ENCODE data around the gene MRPS22.
"Not testable (repeated sequence)": the region's sequence is repeated elsewhere in the genome, so short reads cannot be mapped to it uniquely, and the experiment has no call there.

Gene MRPS22

DNA sequence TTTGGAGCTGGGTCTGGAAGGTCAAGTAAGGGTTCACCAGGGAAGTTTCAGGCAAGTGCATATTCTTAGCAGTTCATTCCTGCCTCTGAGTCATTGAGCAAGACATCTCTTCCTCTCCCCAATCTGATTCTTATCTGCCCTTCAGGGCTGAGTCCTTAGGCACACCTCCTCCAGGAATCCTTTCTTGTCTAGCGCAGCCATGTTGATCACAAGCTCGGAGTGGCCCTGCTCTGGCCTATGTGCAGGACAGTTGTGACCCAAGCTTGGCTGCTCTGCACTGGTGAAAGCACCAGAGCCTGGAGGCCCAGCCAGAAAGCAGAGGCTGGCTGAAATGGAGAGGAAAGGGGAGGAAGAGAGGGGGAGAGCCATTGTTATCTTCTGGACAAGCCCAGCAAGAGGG lies 30.9 kb upstream of the MRPS22 start:
- no peak for DNase-seq

- no peak for DNase-seq
These were observed 29.9 kb upstream of the MRPS22 start for GRCh38 chr3:139313921-139314320.

DNA sequence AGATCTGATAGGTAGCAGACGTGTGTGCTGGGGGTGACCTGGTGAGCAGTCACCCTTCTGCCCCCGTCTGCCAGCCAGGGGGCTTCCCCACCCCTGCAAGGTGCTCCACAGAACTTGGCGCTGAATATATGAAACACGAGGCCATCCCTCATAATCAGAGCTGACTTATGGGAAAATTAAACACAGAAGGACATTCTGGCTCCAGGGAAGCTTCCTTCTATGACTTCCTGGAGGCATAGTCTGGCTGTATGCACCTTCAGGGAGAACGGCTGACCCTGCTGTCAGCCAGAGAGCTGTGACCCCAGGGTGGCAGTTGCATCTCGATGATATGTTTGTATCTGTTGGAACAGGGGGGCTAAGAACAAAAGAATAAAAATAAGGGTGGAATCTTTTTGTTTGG lies 26.6 kb upstream of the MRPS22 start:
- no peak for DNase-seq

GRCh38 chr3:139317660-139318430 lies 26.0 kb upstream of the MRPS22 start:
- no peak for DNase-seq

- DNase-seq: no peak
These were observed 25.4 kb upstream of the MRPS22 start for GRCh38 chr3:139318431-139318816.

DNA sequence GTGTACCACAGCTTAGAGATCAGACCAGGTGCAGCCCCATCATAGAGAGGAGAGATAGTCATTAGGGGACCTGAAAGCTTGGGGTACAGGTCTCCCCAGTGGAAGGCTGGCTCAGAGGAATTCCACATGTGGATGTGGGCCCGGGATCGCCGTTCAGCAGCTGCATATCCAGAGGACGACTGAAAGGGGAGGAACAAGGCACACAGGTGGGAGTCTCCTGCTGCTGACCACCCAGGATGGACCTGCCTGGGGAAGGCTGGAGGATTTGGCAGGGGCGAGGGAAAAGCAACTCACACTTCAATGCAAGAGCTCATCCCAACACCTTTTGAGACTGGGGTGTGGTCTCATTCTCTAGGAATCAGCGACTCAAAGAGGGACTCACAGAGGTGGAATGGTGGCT lies 25.0 kb upstream of the MRPS22 start:
- DNase-seq: no peak

GRCh38 chr3:139319428-139320402 lies 24.1 kb upstream of the MRPS22 start:
- DNase-seq: no peak

DNA sequence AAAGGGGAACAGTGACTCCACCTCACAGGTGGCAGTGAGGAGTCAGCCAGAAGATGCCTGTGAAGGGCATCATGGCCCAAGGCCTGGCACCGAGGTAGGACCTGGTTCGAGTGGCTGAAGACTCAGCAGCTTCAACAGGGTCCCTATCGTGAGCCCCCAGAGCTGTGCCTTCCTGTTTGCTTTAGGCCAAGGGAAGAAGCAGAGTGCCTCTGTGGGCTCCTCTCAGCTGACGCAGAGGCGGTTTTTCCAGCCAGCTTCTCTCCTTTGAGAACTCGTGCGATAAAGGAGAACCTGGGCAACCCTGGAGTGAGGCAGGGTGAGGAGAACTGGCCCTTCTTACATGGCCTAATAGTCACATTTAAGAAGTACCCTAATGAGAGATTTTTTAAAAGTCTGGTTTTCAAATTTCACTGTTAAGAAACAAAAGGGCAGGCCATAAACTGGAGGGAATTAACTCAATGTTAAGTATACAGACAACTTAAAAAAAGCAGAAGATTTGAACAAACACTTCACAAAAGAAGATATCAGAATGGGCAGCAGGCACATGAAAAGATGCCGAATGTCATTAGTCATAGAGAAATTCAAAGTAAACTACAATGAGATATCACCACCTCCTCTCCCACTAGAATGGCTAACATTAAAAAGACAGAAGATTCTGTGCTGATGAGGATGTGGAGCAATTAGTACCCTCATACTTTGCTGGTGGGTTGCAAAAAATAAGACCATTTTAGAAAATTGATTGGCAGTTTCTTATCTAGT lies 23.1 kb upstream of the MRPS22 start:
- DNase-seq: no peak

GRCh38 chr3:139322346-139322745 lies 21.5 kb upstream of the MRPS22 start:
- DNase-seq: no peak

DNA sequence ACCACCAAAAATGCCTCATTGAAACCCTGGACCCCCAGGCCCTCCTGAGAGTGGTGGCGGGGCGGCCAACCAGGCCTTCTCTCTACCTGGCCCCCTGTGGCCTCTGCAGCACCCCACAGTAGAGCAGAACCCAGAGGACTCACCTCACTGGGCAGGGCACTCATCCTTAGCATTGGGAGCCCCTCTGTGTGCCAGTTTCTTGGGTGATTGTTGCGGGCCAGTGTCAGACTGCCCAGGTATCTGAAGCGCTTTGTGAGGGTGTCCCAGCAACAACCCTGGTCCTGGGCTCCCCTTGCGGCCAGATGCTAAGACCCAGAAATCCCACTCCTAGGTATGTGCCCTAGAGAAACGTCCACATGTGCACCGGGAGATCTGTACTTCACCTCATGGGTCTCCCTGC lies 20.7 kb upstream of the MRPS22 start:
- DNase-seq: no peak

- no peak for DNase-seq
These were observed 19.4 kb upstream of the MRPS22 start for GRCh38 chr3:139324456-139324855.

GRCh38 chr3:139325551-139325950 lies 18.3 kb upstream of the MRPS22 start:
- DNase-seq: no peak

DNA sequence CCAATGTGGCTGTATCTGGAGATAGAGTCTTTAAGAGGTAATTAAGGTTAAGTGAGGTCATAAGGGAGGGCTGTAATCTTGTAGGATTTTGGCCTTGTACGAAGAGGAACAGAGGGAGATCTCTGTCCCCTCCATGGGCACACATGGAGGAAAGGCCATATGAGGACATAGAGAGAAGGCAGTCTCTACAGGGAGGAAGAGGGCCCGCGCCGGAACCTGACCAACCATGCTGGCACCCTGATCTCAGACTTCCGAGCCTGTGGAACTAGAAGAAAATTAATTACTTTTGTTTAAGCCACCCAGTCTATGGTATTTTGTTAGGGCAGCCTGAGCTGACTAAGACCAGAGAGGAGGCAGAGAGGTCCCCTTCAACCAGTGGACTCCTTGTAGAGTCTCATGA lies 17.7 kb upstream of the MRPS22 start:
- no peak for DNase-seq

DNA sequence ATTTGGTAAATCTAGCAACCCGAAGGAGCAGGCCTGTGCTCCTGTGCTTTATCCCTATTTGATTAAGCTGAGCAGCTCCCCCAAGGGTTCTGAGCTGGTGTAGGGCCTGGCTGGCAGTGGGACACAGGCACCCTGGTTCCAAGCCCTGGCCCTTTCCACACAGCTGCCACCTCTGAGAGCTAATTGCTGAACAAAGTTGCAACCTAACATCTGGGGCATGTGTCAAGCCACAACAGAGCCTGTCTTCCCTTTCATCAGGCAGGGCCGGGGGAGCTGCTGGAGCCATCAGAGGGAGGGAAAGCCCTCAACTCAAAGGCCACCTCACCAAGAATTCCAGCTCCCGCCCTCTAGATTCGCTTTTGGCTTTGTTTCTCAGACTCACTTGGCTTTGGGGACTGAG lies 17.1 kb upstream of the MRPS22 start:
- no peak for DNase-seq

DNA sequence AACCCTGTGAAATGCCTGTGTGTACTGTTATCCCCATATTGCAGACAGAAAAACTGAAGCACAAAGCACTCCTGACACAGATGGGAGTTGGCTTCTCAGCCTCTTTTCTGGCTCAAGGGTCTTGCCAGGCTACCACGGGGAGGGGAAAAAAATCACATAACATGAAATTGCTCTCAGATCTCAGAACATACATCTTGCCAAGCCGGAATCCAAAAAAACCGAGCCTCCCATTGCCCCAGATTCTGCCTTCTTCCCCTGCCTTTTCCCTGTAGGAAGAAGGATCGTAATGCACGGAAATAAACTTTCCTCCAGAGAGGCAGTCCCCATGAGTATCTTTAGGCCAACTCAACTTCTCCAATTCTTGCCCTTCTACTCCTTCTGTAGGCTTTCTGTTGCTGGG lies 16.6 kb upstream of the MRPS22 start:
- DNase-seq: no peak

- no peak for DNase-seq
These were observed 16.0 kb upstream of the MRPS22 start for GRCh38 chr3:139327861-139328260.

- no peak for DNase-seq
These were observed 15.5 kb upstream of the MRPS22 start for GRCh38 chr3:139328356-139328755.

DNA sequence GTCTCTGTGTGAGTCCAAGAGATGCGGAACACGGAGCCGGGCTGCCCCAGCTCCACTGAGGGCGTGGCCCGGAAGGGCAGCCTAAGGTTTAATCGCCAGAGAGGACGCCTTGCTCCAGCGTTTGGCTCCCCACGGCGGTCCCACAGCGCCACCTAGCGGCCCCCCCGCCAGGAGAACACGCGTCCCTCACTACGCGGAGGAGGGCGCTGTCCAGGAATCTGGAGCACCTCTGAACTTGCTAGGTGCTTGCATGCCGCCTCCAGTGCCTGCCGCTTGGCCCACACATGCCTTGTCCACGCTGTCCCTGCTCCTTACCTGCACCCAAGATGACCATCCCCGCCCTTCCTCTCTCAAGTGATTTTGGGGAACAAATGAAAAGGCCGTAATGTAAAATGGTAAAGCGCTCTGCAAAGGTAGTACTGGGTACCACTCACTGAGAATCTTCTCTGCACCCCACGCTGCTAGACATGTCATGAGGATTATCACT lies 14.4 kb upstream of the MRPS22 start:
- DNase-seq: peak; percentile 70 to 77

DNA sequence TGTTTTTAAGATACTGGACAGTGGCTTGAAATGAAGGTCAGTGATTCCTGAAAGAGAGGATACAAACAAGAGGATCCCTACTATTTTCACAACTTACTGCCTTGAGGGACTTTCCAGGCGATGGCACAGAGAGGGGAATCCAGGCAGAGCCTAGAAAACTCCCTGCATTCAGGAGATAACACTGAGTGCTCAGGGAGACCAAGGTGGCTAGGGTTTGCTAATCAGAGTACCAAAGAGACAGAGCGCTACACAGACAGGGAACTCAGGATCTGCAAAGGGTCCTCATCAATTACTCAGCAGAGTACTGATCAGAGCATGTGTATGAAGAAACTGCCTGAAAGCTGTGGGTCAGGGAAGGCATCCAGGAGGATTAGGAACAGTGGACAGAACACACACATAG lies 11.7 kb upstream of the MRPS22 start:
- no peak for DNase-seq

GRCh38 chr3:139334675-139335074 lies 9.1 kb upstream of the MRPS22 start:
- DNase-seq: not testable (repeated sequence)

DNA sequence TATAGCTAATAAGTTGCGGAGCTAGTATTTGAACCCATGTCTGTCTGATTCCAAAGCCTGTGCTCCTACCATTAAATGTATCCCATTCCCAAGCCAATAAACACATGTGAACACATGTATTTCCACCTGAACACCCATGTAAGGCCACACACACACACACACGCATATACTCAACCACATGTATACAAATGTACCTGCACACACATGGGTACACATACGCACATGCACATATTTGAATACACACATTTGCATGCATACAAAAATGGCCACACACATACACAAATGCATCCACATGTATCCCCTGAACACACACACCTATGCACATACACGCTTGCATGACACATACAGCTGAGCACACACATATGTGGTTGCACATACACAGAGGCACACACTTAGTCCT lies 5.4 kb upstream of the MRPS22 start:
- DNase-seq: no peak

GRCh38 chr3:139339219-139339906 lies 4.5 kb upstream of the MRPS22 start:
- DNase-seq: peak in 1 of 2 donors; percentile 83

DNA sequence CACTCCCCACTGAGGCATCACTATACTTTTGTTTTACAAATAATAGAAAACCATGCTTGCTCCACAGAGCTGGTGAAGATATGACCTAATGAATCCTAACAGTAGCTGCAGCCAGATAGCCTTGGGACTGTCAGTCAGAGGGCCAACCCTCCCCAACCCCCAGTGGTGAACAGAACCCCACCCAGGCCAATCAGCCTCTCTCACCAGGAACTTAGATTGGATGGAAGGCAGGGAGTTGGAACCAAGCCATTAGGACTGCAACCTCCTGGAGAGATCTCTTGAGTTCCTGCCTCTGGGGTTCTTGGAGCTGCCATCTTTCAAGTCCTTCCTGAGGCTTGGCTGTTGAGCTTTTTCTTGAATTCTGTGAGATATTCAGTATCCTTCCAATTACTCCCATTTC lies 3.0 kb upstream of the MRPS22 start:
- DNase-seq: no peak
